CD4-positive, alpha-beta T cell treated with Interleukin-21 for 1 hour (primary cell): ENCODE results near the gene PTPRN2.
"Not testable (repeated sequence)": the region's sequence is repeated elsewhere in the genome, so short reads cannot be mapped to it uniquely, and the experiment has no call there.

ENCODE experiments used
- DNase-seq: peaks from one replicate; pipeline ENCODE4 v3.0.0-alpha.2; 2020

PTPRN2 gene

GRCh38 chr7:157928171-157928794 lies 659.3 kb downstream of the PTPRN2 start:
- no peak for DNase-seq

- DNase-seq = no peak
These were observed 660.2 kb downstream of the PTPRN2 start for GRCh38 chr7:157927313-157927925.

GRCh38 chr7:157926521-157927150 lies 661.0 kb downstream of the PTPRN2 start:
- DNase-seq = no peak

DNA sequence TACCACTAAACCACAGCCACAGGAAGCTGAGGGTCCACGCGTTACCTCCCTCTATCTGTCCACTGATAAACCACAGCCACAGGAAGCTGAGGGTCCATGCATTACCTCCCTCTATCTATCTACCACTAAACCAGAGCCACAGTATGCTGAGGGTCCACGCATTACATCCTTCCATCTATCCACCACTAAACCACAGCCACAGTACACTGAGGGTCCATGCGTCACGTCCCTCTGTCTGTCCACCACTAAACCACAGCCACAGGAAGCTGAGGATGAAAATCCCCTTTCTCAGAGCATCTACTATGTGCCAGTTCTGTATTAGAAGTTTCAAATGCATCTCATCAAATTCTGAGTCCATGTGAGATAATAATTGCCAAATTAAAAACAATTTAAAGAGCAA lies 661.5 kb downstream of the PTPRN2 start:
- DNase-seq = no peak

GRCh38 chr7:157925383-157925875 lies 662.2 kb downstream of the PTPRN2 start:
- no peak for DNase-seq

DNA sequence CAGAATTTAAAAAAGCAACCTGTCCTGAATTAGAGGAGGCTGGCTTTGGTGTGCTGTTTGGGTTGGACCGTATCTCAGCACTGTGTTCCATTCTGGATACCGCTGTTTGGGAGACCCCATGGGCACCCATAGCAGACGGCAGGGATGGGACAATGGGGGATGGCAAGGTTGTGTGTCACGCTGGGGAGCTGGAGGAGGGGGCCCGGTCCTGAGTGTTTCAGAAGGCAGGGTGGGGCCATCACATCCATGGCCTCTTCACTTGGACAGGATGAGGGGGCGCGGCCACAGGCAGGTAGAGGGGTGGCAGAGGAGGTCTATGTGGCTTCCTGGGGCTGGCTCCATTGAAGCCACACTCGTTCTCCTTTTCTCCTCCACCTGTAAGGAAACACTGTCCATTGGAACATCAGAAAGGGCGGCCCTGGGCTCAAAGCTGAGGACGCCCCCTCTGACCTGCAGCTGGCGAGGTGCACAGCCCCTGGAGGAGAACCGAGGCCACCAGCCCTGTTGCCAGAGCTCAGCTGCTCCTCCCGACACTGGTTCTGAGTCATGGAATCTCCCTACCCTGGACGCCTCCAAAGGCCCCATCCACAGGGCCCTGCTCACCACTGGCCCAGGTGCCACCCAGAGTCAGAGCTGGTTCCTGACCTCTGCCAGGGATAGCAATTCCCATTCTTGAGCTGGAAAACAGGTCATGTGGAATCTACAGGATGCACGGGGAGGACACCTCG lies 663.6 kb downstream of the PTPRN2 start:
- no peak for DNase-seq

DNA sequence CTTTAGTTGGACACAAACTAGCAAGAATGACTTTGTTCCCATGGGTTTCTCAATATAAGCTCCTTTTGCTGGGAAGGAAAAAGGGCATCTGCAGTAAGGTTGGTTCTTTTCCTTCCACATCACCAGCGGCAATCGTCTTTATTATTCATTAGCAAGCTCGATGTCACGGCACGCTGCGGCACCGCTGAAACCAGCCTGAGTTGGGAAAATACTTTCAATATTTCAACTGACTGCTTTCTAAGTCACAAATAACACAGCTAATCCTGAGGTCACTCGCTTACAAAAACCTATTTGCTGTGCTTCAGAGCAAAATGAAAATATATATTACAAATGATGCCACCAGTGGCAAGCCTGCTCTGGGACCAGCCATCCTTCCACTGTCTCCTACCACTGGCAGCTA lies 665.0 kb downstream of the PTPRN2 start:
- DNase-seq = no peak

- DNase-seq = no peak
These were observed 669.1 kb downstream of the PTPRN2 start for GRCh38 chr7:157918326-157919080.

GRCh38 chr7:157916946-157917640 lies 670.5 kb downstream of the PTPRN2 start:
- DNase-seq = no peak

- no peak for DNase-seq
These were observed 677.2 kb downstream of the PTPRN2 start for GRCh38 chr7:157910446-157910845.

DNA sequence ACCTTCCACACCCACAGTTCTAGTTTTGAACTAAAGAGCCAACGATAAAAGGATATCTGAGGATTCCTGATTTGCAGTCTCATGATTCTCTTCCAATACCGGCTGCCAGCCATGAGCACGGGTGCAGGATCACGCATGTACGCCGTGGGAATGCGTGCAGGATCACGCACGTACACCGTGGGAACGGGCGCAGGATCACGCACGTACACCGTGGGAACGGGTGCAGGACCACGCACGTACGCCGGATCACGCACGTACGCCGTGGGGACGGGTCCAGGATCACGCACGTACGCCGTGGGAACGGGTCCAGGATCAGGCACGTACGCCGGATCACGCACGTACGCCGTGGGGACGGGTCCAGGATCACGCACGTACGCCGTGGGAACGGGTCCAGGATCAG lies 677.6 kb downstream of the PTPRN2 start:
- not testable (repeated sequence) for DNase-seq

DNA sequence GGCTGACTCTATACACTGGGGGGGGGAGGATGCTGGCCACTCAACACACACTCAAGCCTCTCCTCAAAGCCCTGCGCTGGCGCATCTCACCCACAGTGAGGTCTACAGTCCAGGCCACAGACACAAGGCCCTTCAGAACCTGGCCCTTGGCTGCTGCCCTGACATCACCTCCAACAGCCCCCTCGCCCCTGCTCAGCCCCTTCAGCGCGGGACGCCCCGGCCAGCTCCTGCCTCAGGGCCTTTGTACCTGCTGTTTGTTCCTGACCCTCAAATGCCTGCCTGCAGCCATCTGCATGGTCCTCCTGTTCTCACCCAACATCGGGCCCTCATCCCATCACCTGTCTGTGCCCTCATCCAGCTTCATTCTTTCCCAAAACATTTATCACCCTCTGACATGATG lies 678.3 kb downstream of the PTPRN2 start:
- no peak for DNase-seq

GRCh38 chr7:157908006-157908782 lies 679.4 kb downstream of the PTPRN2 start:
- no peak for DNase-seq

DNA sequence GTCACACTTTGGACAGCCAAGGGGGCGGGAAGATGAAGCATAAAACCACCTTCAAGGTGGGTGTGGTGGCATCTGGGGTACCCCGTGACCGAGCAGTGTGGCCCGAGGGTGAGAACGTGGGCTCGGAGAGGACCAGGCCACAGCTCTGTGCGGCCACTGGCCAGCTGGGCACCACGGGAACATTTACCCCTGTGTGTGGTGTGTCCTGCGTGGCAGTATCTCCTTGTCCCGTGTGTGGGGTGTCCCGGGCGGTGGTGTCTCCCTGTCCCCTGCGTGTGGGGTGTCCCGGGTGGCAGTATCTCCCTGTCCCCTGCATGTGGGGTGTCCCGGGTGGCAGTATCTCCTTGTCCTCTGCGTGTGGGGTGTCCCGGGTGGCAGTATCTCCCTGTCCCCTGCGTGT lies 680.5 kb downstream of the PTPRN2 start:
- no peak for DNase-seq

DNA sequence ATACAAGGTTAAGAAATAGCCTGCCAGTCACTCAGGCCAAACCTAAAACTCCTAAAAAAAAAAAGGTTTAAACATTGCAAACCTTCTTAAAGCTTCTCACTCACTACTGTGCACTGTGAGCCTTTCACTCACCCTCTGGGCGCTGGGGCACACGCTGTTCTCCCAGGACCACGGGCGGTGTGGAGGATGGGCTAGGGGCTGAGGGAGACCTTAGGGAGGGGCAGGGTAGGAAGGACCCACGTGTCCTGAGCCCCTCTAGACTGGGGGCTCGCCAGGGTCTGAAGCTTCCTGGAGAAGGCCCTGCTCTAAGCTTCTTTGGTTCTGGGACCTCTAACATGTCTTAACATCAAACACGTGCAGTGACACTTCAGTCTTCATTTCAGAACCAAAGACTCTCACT lies 681.0 kb downstream of the PTPRN2 start:
- no peak for DNase-seq

- no peak for DNase-seq
These were observed 681.8 kb downstream of the PTPRN2 start for GRCh38 chr7:157905651-157906461.

DNA sequence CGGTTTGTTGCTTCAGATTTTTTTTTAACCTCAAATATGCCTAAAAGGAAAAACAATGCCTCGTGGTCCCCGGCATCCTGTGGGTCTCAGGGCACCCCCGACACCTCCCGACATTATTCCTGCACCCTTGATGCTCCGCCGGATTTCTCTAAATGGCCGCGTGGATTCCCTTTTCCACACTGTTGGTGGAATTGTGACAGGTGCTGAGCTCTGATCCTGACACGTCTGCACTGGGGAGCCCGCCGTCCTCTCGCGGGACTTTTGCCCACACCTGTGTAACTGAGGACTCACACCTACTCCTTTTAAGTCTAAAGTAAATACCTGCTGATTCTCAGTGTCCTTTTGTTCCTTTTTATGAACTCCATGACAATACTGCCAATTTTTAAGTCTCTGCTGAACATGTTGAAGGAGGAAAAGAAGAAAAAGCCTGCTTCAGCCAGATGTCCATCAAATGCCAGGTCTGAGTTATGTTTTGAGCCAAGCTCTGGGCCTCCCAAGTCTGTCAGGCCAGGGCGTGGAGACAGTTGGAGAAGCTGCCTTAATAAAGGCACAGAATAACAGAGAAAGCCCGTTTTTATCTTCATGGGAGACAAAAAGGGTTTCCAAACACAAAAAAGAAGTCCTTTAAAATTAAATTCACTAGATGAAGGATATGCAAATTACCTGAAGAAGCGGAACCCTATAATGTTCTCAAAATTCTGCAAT lies 682.6 kb downstream of the PTPRN2 start:
- DNase-seq = no peak

DNA sequence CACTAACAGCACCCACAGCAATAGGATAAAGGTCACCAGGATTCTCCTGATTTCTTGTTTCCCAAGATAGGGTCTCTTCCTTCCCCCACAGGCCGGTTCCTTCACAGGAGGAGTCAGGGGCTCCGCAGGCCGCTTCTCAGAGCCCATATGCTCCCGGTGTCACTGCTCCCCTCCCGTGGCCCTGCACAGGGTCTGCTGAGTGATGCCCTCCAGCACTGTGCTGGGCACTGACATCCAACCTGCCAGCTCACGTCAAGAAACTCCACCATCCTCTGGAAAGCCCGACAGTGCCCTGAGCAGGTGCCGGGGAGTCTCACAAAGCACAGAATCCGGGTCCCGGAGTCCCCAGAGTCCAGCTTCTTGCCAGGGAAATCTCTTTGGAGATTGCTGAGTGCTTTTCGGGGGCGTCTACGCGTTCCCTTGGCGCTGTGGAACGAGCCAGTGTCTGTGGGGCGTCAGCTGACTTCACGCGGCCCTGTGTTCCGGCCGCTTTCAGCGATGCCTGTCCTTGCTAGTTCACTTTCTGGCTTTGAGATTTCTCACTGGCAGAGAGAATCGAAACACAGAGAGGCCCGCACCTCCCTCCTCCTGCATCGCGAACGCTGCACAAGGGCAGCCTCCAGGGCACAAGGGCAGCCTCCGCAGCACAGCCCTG lies 683.3 kb downstream of the PTPRN2 start:
- DNase-seq = no peak

DNA sequence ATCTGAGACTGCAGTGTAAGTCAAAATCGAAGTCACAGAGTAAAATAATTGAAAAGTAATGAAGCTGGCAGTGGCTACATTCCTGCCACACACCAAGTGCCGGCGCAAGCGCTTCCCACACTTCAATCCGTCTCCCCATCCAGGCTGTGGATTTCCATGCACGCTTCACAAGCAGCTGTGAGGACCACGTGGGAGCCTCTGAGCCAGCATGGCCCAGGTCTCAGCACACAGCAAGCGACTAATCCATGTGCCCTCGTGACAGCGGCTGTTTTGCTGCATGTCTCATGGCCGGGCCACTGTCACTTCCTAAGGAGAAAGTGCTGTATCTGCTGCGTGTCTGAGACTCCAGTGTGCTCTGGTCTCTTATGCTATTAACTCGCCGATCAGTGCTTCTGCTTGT lies 683.9 kb downstream of the PTPRN2 start:
- no peak for DNase-seq
